Body of pancreas (tissue), 4 donors: ENCODE results near the gene FBXW12.

Experiments used
- CTCF ChIP-seq, 7 experiments: fragments of 450-650 bp in 4 of 7; fragments of 200-600 bp in 3 of 7; sonication (generic) in 3 of 7; IDR thresholded peaks; one replicate each; pipeline ENCODE4 v1.5.1; 2016 to 2019; ENCODE audit warnings: antibody characterized with exemption in 7 of 7
- POLR2A ChIP-seq, 3 donors: fragments of 450-650 bp; IDR thresholded peaks; one replicate each; pipeline ENCODE4 v1.6.1; 2016; ENCODE audit warnings: antibody characterized with exemption in 3 of 3, mild to moderate bottlenecking in 2 of 3

- TF ChIP-seq CTCF (IDR thresholded peaks at IDR 0.05): no peak
- TF ChIP-seq POLR2A (IDR thresholded peaks at IDR 0.05): no peak
These were observed 47.1 kb downstream of the FBXW12 start for GRCh38 chr3:48419149-48419548.
